ENCODE measurements around the gene UNC80. TPM values are rescaled to one million over a fixed set of nuclear protein-coding genes. Genes with fewer than 3 reads are reported as not detected.

The UNC80 gene
- total RNA-seq, 4 donors from 2014 or later, result 0.19 TPM; not detected in 3

GRCh38 chr2:209990838-209991237 lies 219.2 kb downstream of the UNC80 start:
- Histone ChIP-seq H3K9me3 (no peaks in the 10 kb centered on the region), H3K27ac (no peak overlapping the region), H3K36me3 (no peaks in the 10 kb centered on the region), H3K4me3 (no peak overlapping the region), H3K4me1 (no peaks in the 10 kb centered on the region), H3K27me3 (no peaks in the 10 kb centered on the region)
- DNase-seq, result no peak
- TF ChIP-seq POLR2A (IDR thresholded peaks at IDR 0.05) (no peak), CTCF (IDR thresholded peaks at IDR 0.05) (no peak)
- intact Hi-C loops (cut with DNase I), result no loop called here
- 59 to 69% methylated on average over 2 of the region's 2 CpGs for WGBS, 2 donors

DNA sequence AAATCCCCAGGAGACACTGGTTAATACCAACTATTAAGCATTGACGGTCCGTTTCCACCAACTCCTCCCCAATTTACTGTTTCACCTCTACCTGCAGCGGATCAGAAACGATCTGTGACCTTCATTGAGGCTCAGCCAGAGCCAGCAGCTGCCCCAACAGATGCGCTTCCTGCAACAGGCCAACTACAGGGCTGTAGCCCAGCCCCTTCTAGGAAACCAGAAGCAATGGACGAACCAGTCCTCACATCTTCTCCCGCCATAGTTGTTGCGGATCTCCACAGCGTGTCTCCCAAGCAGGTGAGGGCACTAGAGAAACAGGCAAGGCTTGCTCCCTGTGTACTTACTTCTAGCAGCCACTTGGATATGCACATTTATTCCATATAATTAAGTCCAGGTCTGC lies 222.3 kb downstream of the UNC80 start:
- Histone ChIP-seq H3K9me3 (no peaks in the 10 kb centered on the region), H3K27ac (no peak overlapping the region), H3K4me3 (no peak overlapping the region), H3K36me3 (no peaks in the 10 kb centered on the region), H3K4me1 (no peaks in the 10 kb centered on the region), H3K27me3 (no peaks in the 10 kb centered on the region)
- 90 to 96% methylated on average over 6 to 9 of the region's 9 CpGs for WGBS, 2 donors
- DNase-seq, result no peak
- TF ChIP-seq CTCF (IDR thresholded peaks at IDR 0.05) (no peak), POLR2A (IDR thresholded peaks at IDR 0.05) (no peak)
- intact Hi-C loops (cut with DNase I), result no loop called here

- WGBS, 2 donors, result 58 to 71% methylated on average over 1 of the region's 1 CpG
Measured at GRCh38 chr2:209998596-209998995, 227.0 kb downstream of the UNC80 start.

GRCh38 chr2:210000464-210001324 lies 229.1 kb downstream of the UNC80 start:
- Histone ChIP-seq H3K9me3 (no peaks in the 10 kb centered on the region), H3K4me1 (peaks cover 23 to 34% (median 29%) of the 10 kb centered on the region in 3 donors), H3K4me3 (no peak overlapping the region), H3K27me3 (no peaks in the 10 kb centered on the region), H3K36me3 (no peaks in the 10 kb centered on the region), H3K27ac (no peak overlapping the region)
- intact Hi-C loops (cut with DNase I), result no loop called here
- TF ChIP-seq CTCF (IDR thresholded peaks at IDR 0.05) (no peak), POLR2A (IDR thresholded peaks at IDR 0.05) (no peak)
- WGBS, 2 donors, result 83 to 96% methylated on average over 2 to 14 of the region's 32 CpGs
- no peak for DNase-seq

More at GRCh38 chr2:209998596-209998995, 227.0 kb downstream of the UNC80 start:
- Histone ChIP-seq H3K27ac (no peak overlapping the region), H3K9me3 (no peaks in the 10 kb centered on the region), H3K4me3 (no peak overlapping the region), H3K4me1 (peaks cover 10 to 13% (median 11%) of the 10 kb centered on the region in 3 donors), H3K27me3 (no peaks in the 10 kb centered on the region), H3K36me3 (no peaks in the 10 kb centered on the region)
- DNase-seq, result no peak
- intact Hi-C loops (cut with DNase I), result no loop called here
- TF ChIP-seq CTCF (IDR thresholded peaks at IDR 0.05) (no peak), POLR2A (IDR thresholded peaks at IDR 0.05) (no peak)
